Brain microvascular endothelial cell (primary cell): ENCODE measurements around the gene VPS50.

ENCODE experiments used
- DNase-seq: peaks from one replicate; pipeline ENCODE4 v3.0.0-alpha.2; 2020
- H3K27ac ChIP-seq: fragments of 250-450 bp; sonication (Bioruptor Pico); 2 replicates; pipeline ENCODE4 v1.5.1; 2020; ENCODE audit warnings: mild to moderate bottlenecking, moderate library complexity
- H3K27me3 ChIP-seq: fragments of 250-450 bp; sonication (Bioruptor Pico); replicated peaks from 2 replicates; pipeline ENCODE4 v1.5.1; 2020; ENCODE audit warnings: mild to moderate bottlenecking
- H3K36me3 ChIP-seq: fragments of 250-450 bp; sonication (Bioruptor Pico); replicated peaks from 2 replicates; pipeline ENCODE4 v1.5.1; 2020; ENCODE audit warnings: mild to moderate bottlenecking
- H3K4me3 ChIP-seq: 2 replicates; pipeline ENCODE4 v1.5.1; 2011; ENCODE audit warnings: low read depth, mild to moderate bottlenecking, control low read depth, low read length, moderate library complexity
- in situ Hi-C: cut with HindIII; loops from 2 replicates; pipeline ENCODE4 v1.10.0; 2017; ENCODE audit warnings: low sequenced_read_pairs, low pct_ligation_motif_present
- TF ChIP-seq, protein P1 (sequence below): IDR thresholded peaks from 2 replicates; pipeline ENCODE4 v1.5.1; 2011; ENCODE audit warnings: low read depth, mild to moderate bottlenecking, moderate library complexity, low read length, control low read depth, inconsistent platforms; ENCODE audit errors: missing control alignments

VPS50 gene

DNA sequence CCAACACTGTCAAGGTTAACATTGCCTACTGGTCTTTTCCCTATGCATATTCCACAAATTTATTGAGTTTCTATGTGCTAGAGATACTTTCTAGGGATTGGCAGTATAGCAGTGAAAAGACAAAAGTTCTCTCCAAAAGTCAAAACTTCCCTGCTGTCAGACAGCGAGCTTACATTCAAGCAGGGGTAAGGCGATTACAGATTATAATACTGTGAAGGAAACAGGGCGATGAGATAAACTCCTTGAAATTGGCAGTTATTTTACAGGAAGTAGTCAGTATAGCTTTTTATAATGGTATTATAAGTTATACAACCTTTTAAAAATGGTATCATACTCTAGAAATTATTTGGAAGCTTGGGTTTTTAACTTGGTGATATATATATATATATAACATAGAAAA lies 9.9 kb downstream of the VPS50 start:
- in situ Hi-C loops, result no loop called here
- TF ChIP-seq, protein P1, sequence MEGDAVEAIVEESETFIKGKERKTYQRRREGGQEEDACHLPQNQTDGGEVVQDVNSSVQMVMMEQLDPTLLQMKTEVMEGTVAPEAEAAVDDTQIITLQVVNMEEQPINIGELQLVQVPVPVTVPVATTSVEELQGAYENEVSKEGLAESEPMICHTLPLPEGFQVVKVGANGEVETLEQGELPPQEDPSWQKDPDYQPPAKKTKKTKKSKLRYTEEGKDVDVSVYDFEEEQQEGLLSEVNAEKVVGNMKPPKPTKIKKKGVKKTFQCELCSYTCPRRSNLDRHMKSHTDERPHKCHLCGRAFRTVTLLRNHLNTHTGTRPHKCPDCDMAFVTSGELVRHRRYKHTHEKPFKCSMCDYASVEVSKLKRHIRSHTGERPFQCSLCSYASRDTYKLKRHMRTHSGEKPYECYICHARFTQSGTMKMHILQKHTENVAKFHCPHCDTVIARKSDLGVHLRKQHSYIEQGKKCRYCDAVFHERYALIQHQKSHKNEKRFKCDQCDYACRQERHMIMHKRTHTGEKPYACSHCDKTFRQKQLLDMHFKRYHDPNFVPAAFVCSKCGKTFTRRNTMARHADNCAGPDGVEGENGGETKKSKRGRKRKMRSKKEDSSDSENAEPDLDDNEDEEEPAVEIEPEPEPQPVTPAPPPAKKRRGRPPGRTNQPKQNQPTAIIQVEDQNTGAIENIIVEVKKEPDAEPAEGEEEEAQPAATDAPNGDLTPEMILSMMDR, result no peak
- Histone ChIP-seq H3K36me3 (no peaks in the 10 kb centered on the region), H3K4me3 (no peak overlapping the region), H3K27ac (no peak overlapping the region), H3K27me3 (no peaks in the 10 kb centered on the region)
- no peak for DNase-seq

DNA sequence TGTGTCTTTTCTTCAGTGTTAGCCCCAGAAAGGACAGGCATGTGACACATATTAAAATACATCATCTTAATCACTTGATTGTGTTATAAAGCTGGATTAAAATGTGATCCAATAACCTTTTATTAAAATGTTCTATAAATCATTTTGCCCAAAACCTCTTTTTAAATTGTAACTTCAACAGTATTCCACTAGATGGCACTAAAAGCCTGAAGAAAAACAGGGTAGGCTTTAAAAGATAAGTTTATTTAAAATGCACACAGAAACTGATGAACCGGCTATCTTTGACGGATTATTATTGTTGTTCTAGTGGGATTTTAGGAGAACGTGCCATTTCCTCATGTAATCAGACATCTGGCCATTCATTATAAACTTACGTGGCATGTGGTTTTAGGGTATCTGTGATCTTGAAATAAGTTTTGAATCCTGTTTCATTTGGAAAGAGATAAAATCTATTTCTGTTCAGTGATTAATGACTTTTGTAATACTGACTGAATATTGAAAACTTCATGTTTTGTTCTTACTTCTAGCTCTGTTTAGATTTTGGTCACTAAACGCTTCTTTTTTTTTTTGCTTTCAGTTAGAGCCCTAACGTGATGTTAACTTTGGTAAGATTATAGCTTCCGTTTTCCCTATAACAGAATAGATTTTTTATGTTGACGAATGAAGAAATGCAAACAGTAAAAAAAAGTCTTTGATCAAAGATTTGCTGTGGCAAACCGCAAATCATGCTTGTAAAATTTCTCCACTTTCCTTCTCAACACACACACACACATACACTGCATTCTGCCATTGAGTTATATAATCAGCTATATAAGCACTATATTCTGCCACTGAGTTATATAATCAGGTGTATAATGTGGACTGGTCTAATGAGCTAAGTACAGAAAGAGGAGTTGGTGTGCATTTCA lies 13.6 kb downstream of the VPS50 start:
- TF ChIP-seq, protein P1, result peak; percentile 27
- in situ Hi-C loops, result no loop called here
- Histone ChIP-seq H3K27ac (no peak overlapping the region), H3K27me3 (no peaks in the 10 kb centered on the region), H3K4me3 (no peak overlapping the region), H3K36me3 (no peaks in the 10 kb centered on the region)
- DNase-seq, result no peak

DNA sequence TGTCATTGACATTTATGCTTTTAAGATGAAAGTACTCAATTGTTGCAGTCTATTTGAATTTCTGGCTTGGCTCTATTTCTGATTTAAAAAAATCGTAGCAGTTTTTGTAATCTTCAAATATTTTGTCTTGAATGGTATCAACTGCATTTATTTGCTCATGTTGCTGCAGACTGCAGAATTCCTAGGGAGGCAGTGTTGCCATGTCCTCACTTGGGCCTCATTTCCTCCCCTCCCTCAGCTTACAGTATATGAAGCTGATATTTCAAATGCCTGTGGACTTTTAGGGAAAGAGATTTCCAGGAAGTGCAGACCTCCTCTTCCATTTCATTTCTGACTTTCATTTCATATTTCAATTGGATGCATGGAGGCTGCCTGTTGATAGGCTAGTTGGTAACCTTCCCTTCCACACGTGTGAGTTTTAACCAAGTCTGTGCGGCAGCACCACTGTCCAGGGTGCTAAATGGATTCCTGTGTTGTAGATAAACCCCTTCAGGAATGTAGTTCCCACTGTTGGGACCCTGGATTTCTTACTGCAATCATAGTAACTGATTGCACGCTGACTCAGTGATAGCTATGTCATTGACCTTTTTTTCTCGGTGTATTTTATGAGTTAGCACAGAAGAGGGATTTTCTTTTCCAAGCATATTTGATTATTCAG lies 17.5 kb downstream of the VPS50 start:
- Histone ChIP-seq H3K4me3 (no peak overlapping the region), H3K36me3 (no peaks in the 10 kb centered on the region), H3K27ac (no peak overlapping the region), H3K27me3 (no peaks in the 10 kb centered on the region)
- DNase-seq, result peak; percentile 72
- in situ Hi-C loops, result no loop called here
- TF ChIP-seq, protein P1, result no peak

DNA sequence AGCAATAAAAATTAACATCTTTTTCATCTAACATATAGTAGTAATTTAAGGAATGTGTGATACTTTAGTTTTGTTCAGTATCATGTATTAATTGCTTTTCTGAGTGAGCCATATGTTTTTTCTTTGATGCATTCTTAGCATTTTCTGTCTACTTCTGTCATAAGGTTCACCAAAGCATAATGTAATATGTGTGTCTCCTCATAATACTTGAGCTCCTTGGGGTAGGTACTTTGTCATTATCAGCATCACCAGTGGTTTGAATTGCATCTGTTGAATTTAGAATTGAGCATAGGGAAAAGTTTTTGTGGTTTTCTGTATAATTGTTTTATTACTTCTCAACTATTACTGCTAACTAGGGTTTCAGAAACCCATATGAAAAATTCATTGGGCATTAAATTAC lies 26.5 kb downstream of the VPS50 start:
- H3K36me3 ChIP-seq, result no peaks in the 10 kb centered on the region
- TF ChIP-seq, protein P1, result no peak
- no peak overlapping the region for H3K4me3 ChIP-seq
- no peak for DNase-seq
- no peaks in the 10 kb centered on the region for H3K27me3 ChIP-seq
- no peak overlapping the region for H3K27ac ChIP-seq
- in situ Hi-C loops, result no loop called here

DNA sequence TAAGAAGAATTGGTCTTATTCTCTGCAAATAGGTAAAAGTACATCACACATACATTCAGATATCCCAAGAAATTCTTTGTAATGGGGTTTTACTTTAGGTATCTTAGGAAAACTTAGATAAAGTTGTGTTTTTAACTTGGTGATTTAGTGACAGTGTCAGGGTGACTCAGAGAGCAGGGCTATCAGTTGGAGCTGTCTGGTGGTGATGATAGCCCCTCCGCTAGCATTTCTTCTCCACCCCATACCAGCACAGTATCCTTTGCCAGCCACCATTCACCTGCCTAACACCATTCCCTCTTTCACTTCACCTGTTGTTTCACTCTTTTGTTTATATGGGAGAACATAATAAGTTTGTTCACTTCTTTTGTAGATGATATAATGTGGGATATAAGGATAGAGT lies 30.4 kb downstream of the VPS50 start:
- H3K27me3 ChIP-seq, result no peaks in the 10 kb centered on the region

More for the DNA sequence above, 30.4 kb downstream of the VPS50 start:
- H3K4me3 ChIP-seq, result no peak overlapping the region
- no peak for DNase-seq
- in situ Hi-C loops, result no loop called here
- H3K27ac ChIP-seq, result no peak overlapping the region
- TF ChIP-seq, protein P1, result no peak
- no peaks in the 10 kb centered on the region for H3K36me3 ChIP-seq
